H9 (cell line): ENCODE data around the gene JSRP1. TPM values are rescaled to one million over a fixed set of nuclear protein-coding genes. Genes with fewer than 3 reads are reported as not detected.

Experiments
- DNase-seq: peaks from one replicate; pipeline ENCODE4 v3.0.0-alpha.2; 2017
- H2AFZ ChIP-seq: one replicate; pipeline ENCODE4 v1.6.1; 2013; ENCODE audit warnings: mild to moderate bottlenecking, low read length, control low read depth, moderate library complexity
- H2AK5ac ChIP-seq: 2 replicates; pipeline ENCODE4 v1.6.1; 2013; ENCODE audit warnings: low read length, control low read depth, mixed read lengths; ENCODE audit not compliant: insufficient read length
- H2BK120ac ChIP-seq: one replicate; pipeline ENCODE4 v1.6.1; 2013; ENCODE audit warnings: low read depth, mild to moderate bottlenecking, low read length, control low read depth, inconsistent platforms; ENCODE audit not compliant: poor library complexity, severe bottlenecking
- H2BK12ac ChIP-seq: 2 replicates; pipeline ENCODE4 v1.6.1; 2013; ENCODE audit warnings: low read length, control low read depth, mixed read lengths, low read depth; ENCODE audit not compliant: insufficient read length
- H2BK15ac ChIP-seq: 2 replicates; pipeline ENCODE4 v1.6.1; 2013; ENCODE audit warnings: low read depth, low read length, control low read depth
- H2BK20ac ChIP-seq: one replicate; pipeline ENCODE4 v1.6.1; 2013; ENCODE audit warnings: low read depth, mild to moderate bottlenecking, low read length, control low read depth, inconsistent platforms; ENCODE audit not compliant: poor library complexity, severe bottlenecking
- H2BK5ac ChIP-seq: 2 replicates; pipeline ENCODE4 v1.6.1; 2013; ENCODE audit warnings: low read length, control low read depth, mixed read lengths; ENCODE audit not compliant: insufficient read length
- H3K14ac ChIP-seq: 2 replicates; pipeline ENCODE4 v1.6.1; 2013; ENCODE audit warnings: low read length, control low read depth; ENCODE audit not compliant: insufficient read depth
- H3K18ac ChIP-seq: 2 replicates; pipeline ENCODE4 v1.6.1; 2013; ENCODE audit warnings: low read depth, mild to moderate bottlenecking, mixed read lengths, low read length, control low read depth; ENCODE audit not compliant: insufficient read length
- H3K23ac ChIP-seq: 2 replicates; pipeline ENCODE4 v1.6.1; 2013; ENCODE audit warnings: low read length, control low read depth, mixed read lengths, low read depth; ENCODE audit not compliant: insufficient read length
- H3K23me2 ChIP-seq: 2 replicates; pipeline ENCODE4 v1.6.1; 2013; ENCODE audit warnings: low read depth, mild to moderate bottlenecking, mixed read lengths, low read length, control low read depth; ENCODE audit not compliant: insufficient read length, poor library complexity, severe bottlenecking
- H3K27ac ChIP-seq: 2 replicates; pipeline ENCODE4 v1.5.1; 2013; ENCODE audit warnings: low read length, control low read depth, mixed read lengths, low read depth; ENCODE audit not compliant: insufficient read length
- H3K27me3 ChIP-seq: 2 replicates; pipeline ENCODE4 v1.6.1; 2013; ENCODE audit warnings: low read length, control low read depth, inconsistent platforms; ENCODE audit not compliant: insufficient read depth
- H3K4ac ChIP-seq: 2 replicates; pipeline ENCODE4 v1.6.1; 2013; ENCODE audit warnings: low read depth, mild to moderate bottlenecking, control low read depth, inconsistent platforms, low read length, moderate library complexity
- H3K4me1 ChIP-seq: 2 replicates; pipeline ENCODE4 v1.6.1; 2013; ENCODE audit warnings: low read length, control low read depth, inconsistent platforms; ENCODE audit not compliant: insufficient read depth
- H3K4me2 ChIP-seq: 2 replicates; pipeline ENCODE4 v1.6.1; 2013; ENCODE audit warnings: low read length, control low read depth, mixed read lengths; ENCODE audit not compliant: insufficient read length, insufficient read depth
- H3K56ac ChIP-seq: 2 replicates; pipeline ENCODE4 v1.6.1; 2013; ENCODE audit warnings: low read depth, mild to moderate bottlenecking, mixed read lengths, low read length, control low read depth; ENCODE audit not compliant: insufficient read length
- H3K79me1 ChIP-seq: 2 replicates; pipeline ENCODE4 v1.6.1; 2013; ENCODE audit warnings: low read depth, mild to moderate bottlenecking, moderate library complexity, low read length, control low read depth, inconsistent platforms; ENCODE audit not compliant: insufficient read depth, poor library complexity, severe bottlenecking
- H3K79me2 ChIP-seq: 2 replicates; pipeline ENCODE4 v1.6.1; 2013; ENCODE audit warnings: low read length, control low read depth, inconsistent platforms; ENCODE audit not compliant: insufficient read depth
- H3K9ac ChIP-seq: 2 replicates; pipeline ENCODE4 v1.6.1; 2013; ENCODE audit warnings: low read length, control low read depth, mixed read lengths; ENCODE audit not compliant: insufficient read length; ENCODE audit errors: extremely low read depth
- H3K9me3 ChIP-seq: one replicate; pipeline ENCODE4 v1.6.1; 2013; ENCODE audit warnings: low read depth, low read length, inconsistent platforms; ENCODE audit not compliant: control insufficient read depth
- H3T11ph ChIP-seq: one replicate; pipeline ENCODE4 v1.6.1; 2013; ENCODE audit warnings: mild to moderate bottlenecking, low read length, control low read depth, inconsistent platforms
- H4K20me1 ChIP-seq: one replicate; pipeline ENCODE4 v1.6.1; 2013; ENCODE audit not compliant: control insufficient read depth, insufficient read length, insufficient read depth
- H4K5ac ChIP-seq: 2 replicates; pipeline ENCODE4 v1.6.1; 2013; ENCODE audit warnings: low read depth, mild to moderate bottlenecking, mixed read lengths, low read length, control low read depth; ENCODE audit not compliant: insufficient read length
- H4K8ac ChIP-seq: replicated peaks from 2 replicates; pipeline ENCODE4 v1.6.1; 2013; ENCODE audit warnings: low read length, control low read depth, mixed read lengths, low read depth; ENCODE audit not compliant: insufficient read length
- H4K91ac ChIP-seq: 2 replicates; pipeline ENCODE4 v1.6.1; 2013; ENCODE audit warnings: low read depth, mild to moderate bottlenecking, moderate library complexity, mixed read lengths, low read length, control low read depth; ENCODE audit not compliant: insufficient read length
- H3K27ac Mint-ChIP-seq, 3 experiments: 2 replicates in 2 of 3; 3 replicates in 1 of 3; pipeline ENCODE4 v1.8.0; 2020 to 2021; ENCODE audit warnings: mixed read lengths in 3 of 3, mild to moderate bottlenecking in 1 of 3, moderate library complexity in 1 of 3
- H3K27me3 Mint-ChIP-seq: 2 replicates; pipeline ENCODE4 v1.8.0; 2021; ENCODE audit warnings: low read depth, mild to moderate bottlenecking, moderate library complexity, mixed read lengths
- H3K36me3 Mint-ChIP-seq, 3 experiments: 2 replicates in 2 of 3; 3 replicates in 1 of 3; pipeline ENCODE4 v1.8.0; 2020 to 2021; ENCODE audit warnings: low read depth in 3 of 3, mixed read lengths in 3 of 3; ENCODE audit not compliant: insufficient read depth in 1 of 3
- H3K4me1 Mint-ChIP-seq, 2 experiments: 2 replicates each; pipeline ENCODE4 v1.8.0; 2020; ENCODE audit warnings: mixed read lengths in 2 of 2
- H3K4me3 Mint-ChIP-seq, 2 experiments: 2 replicates in 1 of 2; 3 replicates in 1 of 2; pipeline ENCODE4 v1.8.0; 2020 to 2021; ENCODE audit warnings: mild to moderate bottlenecking in 2 of 2, mixed read lengths in 2 of 2, moderate library complexity in 1 of 2
- H3K9me3 Mint-ChIP-seq, 2 experiments: 2 replicates in 1 of 2; 3 replicates in 1 of 2; pipeline ENCODE4 v1.8.0; 2020; ENCODE audit warnings: mild to moderate bottlenecking in 2 of 2, mixed read lengths in 2 of 2, moderate library complexity in 1 of 2
- WGBS: extraction: QIAGEN DNeasy Blood & Tissue Kit; methylation state at CpG from one replicate; pipeline ENCODE4 v1.1.7; 2013; ENCODE audit warnings: missing lambda C conversion rate, low lambda C conversion rate, mixed read lengths; ENCODE audit not compliant: insufficient read length; ENCODE audit errors: extremely low coverage; 5-methylcytosine and 5-hydroxymethylcytosine counted together
- total RNA-seq: library from RNA; stranded (reverse); gene quantifications from 2 replicates; pipeline ENCODE4 v1.2.1, GENCODE V29; 2021
- TF ChIP-seq, protein P1 (sequence below): fragments of 200-600 bp; sonication (generic); conservative IDR thresholded peaks from 3 replicates; pipeline ENCODE4 v1.8.0; 2021; ENCODE audit warnings: antibody characterized with exemption, mild to moderate bottlenecking

Gene JSRP1
- total RNA-seq, 1 experiment from 2014 or later: 0.90 TPM

DNA sequence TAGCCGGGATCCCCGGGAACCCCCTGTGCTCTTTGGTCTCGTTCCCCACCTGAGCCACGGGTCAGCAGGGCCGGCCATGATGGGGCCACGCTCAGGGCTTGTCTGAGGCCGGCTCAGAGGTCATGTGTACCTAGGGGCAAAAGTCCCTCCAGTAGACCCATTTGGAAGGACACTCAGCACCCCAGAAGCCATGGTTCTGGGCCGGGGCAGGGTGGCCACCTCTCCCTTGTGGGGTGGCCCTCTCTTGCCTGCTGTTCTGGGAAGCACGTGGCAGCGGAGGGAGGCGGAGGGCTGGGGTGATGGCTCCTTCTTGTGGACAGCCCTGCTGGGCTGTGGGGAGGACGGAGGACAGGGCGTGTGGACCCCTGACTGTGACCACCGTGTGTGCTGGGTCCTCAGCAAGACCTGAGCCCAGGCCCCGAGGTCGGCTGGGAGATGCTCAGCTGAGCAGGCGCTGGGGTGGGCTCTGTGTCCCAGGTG lies 32.2 kb upstream of the JSRP1 start:
- Histone ChIP-seq H2AK5ac (no peak overlapping the region), H3K56ac (no peak overlapping the region), H3K23me2 (no peaks in the 10 kb centered on the region), H3K4ac (no peak overlapping the region), H3K79me1 (no peaks in the 10 kb centered on the region), H2BK5ac (no peak overlapping the region), H4K20me1 (no peaks in the 10 kb centered on the region), H2BK120ac (no peak overlapping the region), H3K79me2 (no peaks in the 10 kb centered on the region), H4K5ac (no peak overlapping the region), H2BK15ac (no peak overlapping the region), H2BK12ac (no peak overlapping the region), H2AFZ (no peak overlapping the region), H3K27ac (no peak overlapping the region), H4K8ac (no peak overlapping the region), H3K18ac (no peak overlapping the region), H3K9ac (no peak overlapping the region), H3K23ac (no peak overlapping the region), H2BK20ac (no peak overlapping the region), H3K9me3 (no peaks in the 10 kb centered on the region), H3T11ph (no peak overlapping the region), H3K14ac (no peak overlapping the region), H4K91ac (no peak overlapping the region), H3K4me2 (no peak overlapping the region), H3K27me3 (peaks cover 35% of the 10 kb centered on the region; the same call in 1 of the 2 replicates), H3K4me1 (no peaks in the 10 kb centered on the region)
- H3K27me3 Mint-ChIP-seq: peaks cover 89% of the 10 kb centered on the region
- H3K4me3 Mint-ChIP-seq: peak overlapping the region in 1 of 2 experiments; percentile 31; a peak in 1 of 5 replicates
- H3K36me3 Mint-ChIP-seq: peaks cover 0 to 7% (median 4%) of the 10 kb centered on the region in 3 experiments; a peak in 3 of 7 replicates
- H3K9me3 Mint-ChIP-seq: peaks cover 5 to 6% of the 10 kb centered on the region in 2 experiments; a peak in 3 of 5 replicates
- no CpG with 5 or more reads among the region's 17 CpGs for WGBS
- H3K27ac Mint-ChIP-seq: no peak overlapping the region
- no peak for DNase-seq
- TF ChIP-seq, protein P1, sequence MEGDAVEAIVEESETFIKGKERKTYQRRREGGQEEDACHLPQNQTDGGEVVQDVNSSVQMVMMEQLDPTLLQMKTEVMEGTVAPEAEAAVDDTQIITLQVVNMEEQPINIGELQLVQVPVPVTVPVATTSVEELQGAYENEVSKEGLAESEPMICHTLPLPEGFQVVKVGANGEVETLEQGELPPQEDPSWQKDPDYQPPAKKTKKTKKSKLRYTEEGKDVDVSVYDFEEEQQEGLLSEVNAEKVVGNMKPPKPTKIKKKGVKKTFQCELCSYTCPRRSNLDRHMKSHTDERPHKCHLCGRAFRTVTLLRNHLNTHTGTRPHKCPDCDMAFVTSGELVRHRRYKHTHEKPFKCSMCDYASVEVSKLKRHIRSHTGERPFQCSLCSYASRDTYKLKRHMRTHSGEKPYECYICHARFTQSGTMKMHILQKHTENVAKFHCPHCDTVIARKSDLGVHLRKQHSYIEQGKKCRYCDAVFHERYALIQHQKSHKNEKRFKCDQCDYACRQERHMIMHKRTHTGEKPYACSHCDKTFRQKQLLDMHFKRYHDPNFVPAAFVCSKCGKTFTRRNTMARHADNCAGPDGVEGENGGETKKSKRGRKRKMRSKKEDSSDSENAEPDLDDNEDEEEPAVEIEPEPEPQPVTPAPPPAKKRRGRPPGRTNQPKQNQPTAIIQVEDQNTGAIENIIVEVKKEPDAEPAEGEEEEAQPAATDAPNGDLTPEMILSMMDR: no peak
- H3K4me1 Mint-ChIP-seq: peaks cover 7 to 13% of the 10 kb centered on the region in 2 experiments; a peak in 3 of 4 replicates
